Activated CD4-positive, CD25-positive, alpha-beta regulatory T cell (primary cell): Measurements from ENCODE around the gene GNG3.
"Not testable (repeated sequence)": the region's sequence is repeated elsewhere in the genome, so short reads cannot be mapped to it uniquely, and the experiment has no call there.

ENCODE experiments used
- DNase-seq, 4 experiments: peaks; one replicate each; lab custom pipeline; 2025; lab: John Stamatoyannopoulos, UW

Gene GNG3

DNA sequence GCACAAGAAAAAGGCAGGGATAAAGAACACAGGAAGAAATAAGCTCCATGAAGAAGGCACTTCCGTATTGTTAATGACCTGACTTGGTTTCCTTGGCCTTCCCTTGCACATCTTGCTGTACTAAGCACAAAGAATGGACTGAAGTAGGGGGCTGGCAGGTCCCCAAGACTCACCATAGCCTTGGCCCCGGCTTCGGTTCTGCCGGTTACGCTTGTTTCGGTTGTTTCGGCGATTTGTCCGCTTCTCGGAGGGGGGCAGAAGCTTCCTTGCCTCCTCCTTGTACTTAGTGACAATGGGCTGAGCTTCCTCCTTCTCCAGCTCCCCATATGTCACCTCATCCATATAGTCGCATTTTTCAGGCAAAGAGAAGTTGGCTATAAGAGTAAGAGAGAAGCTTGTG lies 9.3 kb downstream of the GNG3 start:
- no peak for DNase-seq

DNA sequence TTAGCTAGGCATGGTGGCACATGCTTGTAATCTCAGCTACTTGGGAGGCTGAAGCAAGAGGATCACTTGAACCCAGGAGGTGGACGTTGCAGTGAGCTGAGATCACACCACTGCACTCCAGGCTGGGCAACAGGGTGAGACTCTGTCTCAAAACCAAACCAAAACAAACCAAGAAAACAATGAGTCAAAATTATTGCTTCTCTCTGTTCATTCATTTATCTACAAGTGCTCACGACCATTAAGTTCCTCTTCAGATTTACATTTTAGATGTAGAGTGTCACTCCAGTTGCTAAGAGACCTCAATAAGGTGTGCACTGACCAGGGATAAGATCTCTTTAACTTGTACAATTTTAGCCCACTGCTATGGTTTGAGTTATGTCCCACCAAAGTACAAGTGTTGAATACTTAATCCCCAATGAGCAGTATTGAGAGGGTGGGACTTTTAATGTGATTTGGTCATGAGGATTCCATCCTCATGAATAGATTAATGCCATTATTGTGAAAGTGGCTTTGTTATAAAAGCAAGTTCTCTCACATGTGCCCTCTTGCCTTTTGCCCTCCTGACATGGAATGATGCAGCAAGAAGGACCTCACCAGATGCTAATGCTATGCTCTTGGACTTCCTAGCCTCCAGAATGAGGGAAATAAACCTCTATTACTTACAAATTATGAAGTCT lies 12.0 kb downstream of the GNG3 start:
- DNase-seq = no peak

DNA sequence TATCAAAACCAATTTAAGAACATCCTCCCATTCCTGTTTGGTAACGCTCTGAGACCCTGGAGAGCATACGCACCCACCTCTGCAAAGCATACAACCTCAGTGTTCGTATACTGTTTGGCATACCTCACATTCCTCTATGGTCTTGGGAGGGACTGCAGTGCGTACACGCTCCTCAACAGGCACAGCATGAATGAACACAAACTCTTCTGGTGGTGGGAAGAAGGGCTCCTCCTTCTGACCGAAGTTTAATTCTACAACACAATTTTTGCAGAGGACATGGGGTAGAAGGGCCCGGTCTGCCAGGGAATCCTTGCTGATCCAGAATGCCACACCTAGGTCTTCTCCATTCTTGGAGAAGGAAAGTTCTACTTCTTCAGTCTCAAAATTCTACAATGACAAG lies 14.5 kb downstream of the GNG3 start:
- no peak for DNase-seq

DNA sequence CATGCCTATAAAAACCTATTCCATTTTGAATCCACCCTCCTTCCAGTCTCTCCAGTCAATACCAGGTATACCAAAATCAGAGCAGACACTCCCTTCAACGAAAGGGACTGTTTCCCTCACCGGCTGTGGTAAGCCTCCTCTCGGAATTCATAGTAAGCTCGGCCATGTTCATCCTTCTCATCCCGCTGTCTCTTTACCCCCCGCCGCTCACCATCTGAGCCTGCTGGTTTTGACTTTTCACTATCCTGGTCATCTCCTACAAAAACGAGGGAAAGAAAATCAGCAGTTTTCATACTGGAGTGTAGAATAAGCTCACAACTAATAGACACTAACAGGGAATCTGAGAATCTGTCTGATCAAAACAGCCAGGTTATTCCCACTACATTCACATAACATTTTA lies 16.7 kb downstream of the GNG3 start:
- no peak for DNase-seq

DNA sequence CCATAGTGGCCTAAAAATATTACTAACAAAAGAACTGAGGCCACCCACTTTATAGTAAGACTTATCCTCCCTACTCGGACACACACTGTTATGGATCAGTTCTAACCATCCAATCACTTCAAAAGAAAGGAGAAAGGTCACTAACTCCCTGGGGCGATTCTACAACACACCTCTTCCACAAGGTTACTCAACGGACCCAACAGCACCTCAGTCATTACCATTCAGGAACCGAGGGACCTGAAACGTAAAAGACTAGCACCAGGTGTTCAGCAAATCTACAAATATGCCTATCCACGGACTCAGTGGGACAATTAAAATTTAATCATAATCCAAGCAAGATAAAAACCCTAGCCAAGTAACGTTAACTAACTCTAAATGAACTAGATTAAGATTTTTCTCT lies 18.2 kb downstream of the GNG3 start:
- DNase-seq = no peak

DNA sequence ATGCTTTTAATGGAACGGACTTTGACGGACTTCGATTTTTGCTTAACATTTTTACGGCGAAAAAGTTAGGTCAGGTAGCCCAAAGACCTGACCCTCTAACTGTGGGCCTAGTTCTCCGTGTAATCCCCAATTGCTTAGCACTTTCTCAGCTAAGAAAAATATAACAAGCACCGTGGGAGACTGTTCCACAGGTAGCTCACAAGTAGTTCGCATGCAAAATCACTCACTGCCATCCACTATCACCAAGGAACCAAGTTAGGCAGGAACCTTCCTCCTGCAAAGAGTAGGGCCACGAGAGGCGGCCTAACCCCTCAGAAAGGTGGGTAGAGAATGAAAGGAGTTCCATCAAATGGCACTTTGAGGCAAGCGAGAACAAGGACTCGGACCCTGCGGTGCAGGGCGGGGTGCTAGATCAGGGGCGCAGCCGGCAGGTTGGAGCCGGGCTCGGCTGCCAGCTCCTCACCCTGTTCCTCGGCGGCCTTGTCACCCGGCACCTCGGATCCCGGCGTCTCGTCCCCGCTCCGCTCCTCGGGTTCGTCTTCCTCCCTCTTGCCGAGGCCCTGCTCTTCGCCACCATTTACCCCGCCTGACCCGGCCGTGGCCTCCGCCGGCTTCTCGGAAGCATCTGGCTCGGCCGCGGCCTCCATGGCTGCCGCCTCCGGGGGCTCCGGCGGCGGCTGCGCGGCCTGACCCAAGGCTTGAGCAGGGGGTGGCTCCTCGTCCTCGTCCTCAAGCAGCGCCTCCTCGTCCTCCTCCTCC lies 18.9 kb downstream of the GNG3 start:
- peak in 1 of 4 experiments; percentile 30 for DNase-seq

DNA sequence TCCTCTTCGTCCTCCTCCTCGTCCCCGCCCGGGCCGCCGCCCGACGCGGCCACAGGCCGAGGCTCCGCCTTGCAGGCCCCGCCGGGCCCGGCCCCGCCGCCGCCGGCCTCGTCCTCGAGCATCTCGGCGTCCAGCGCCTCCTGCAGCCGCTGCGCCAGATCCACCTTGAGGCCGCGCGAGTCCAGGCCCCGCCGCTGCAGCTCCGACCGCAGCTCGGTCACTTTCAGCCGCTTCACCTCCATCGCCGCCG lies 19.4 kb downstream of the GNG3 start:
- DNase-seq = no peak

DNA sequence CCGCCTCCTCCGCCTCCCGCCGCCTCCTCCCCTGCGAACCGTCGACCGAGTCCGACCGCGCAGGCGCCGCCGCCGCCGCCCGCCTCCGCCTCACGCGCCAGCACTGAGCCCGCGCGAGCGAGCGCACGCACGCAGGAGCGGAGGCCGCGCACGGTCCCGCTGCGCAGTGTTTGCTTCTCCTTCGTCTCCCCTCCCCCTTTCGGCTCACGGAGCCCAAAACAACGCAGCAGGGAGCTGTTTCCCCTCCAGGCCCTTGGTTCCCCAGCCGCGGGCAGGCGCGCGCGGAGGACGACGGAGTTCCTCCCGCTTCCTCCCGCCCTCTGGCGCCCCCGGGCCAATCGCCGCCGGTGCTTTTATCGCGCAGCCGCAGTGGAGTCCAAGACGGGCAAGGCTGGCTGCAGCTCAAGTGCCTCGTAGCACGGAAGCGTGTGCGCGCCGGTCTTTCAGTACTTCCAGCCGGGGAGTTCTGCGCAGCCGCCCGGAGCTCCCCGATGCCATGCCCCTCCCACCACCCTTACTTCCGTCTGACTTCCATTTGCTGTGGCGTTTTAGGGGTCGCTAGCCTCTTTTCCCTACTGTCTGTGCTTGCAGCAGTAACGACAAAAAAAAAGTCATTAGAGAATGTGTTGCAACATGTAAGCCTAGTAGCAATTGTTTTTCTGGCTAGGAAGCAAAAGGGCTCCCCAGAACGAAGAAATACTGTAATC lies 19.8 kb downstream of the GNG3 start, which contains the start of gene HNRNPUL2:
Gene HNRNPUL2 (minus strand): TSS at position 293 of the 707 bp plus-strand sequence. CDS start 301 bp downstream, outside the sequence.
- DNase-seq = peak; percentile 86 to 98 (median 98)

DNA sequence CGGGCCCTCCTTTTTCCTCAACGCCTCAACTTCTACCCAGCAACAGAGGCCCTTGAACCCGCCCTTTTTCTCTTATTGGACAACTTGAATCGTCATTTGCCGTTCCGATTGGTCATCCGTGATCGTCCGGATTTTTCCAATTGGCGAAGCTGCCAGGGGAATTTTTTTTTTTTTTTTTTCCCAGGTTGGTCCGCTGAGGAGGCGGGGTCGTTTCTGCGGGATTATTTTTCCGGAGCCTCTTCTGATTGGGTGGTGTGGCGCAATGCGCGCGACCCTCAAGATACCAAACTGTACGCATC lies 20.3 kb downstream of the GNG3 start:
- DNase-seq = peak; percentile 42 to 69 (median 63)

DNA sequence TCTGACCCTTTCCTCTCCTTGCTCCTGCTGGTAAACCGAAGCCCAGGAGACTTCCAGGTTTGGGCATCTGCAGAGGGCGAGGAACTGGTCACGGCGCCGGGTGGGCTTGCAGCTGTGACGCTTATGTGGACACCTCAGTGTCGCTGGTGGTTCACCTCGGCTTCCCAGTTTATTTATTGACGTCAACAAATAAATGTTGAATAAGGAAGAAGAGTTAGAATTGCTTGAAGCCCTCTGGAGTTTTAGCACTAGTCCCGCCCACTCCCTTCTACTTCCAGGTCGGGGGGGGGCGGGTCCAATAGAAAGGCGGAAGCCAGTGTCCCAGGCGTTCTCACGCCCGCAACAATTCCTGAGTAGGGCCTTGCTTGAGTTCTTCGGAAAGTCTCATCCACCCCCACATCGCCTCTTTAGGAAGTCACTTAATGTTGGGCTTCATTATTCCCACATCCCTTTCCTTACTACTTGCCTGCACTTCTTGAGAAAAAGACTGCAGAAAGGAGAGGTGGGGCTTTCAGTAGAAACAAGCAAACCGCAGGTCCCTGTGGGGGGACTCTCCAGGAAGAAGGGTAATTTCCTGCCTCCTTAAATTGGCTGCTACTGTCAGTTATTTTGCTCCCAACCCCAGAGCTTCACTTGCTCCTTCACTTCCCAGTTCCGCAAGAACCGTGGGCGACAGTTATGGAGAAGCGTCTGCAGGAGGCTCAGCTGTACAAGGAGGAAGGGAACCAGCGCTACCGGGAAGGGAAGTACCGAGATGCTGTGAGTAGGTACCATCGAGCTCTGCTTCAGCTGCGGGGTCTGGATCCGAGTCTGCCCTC lies 20.9 kb downstream of the GNG3 start, which contains the start of gene TTC9C:
Gene TTC9C (plus strand): TSS at position 316 of the 818 bp plus-strand sequence. CDS start 363 bp downstream, at position 679.
- peak; percentile 61 to 78 (median 72) for DNase-seq

DNA sequence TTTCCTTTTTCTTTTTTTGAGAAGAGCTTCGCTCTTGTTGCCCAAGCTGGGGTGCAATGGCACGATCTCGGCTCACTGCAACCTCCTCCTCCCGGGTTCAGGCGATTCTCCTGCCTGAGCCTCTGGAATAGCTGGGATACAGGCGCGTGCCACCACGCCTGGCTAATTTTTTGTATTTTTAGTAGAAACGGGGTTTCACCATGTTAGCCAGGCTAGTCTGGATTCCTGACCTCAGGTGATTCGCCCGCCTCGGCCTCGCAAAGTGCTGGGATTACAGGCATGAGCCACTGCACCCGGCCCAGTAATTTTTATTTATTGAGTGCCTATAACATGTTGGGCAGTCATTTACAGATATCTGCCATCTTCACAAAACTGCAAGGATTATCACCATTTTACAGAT lies 22.6 kb downstream of the GNG3 start:
- DNase-seq = not testable (repeated sequence)

DNA sequence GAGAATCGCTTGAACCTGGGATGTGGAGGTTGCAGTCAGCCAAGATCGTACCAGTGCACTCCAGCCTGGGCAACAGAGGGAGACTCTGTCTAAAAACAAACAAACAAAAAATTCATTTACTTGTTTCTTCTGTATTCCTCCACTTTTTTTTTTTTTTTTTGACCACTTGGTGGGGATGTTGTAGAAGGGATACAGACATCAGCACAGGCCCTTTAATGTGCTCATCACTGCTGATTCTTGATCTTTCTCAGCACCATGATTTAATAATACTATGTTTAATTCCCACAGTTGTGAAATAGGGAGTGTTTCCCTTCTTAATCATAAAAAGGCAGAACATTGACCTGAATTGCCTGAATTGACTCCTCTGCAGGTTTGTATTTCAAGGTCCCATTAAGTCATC lies 25.4 kb downstream of the GNG3 start:
- no peak for DNase-seq

DNA sequence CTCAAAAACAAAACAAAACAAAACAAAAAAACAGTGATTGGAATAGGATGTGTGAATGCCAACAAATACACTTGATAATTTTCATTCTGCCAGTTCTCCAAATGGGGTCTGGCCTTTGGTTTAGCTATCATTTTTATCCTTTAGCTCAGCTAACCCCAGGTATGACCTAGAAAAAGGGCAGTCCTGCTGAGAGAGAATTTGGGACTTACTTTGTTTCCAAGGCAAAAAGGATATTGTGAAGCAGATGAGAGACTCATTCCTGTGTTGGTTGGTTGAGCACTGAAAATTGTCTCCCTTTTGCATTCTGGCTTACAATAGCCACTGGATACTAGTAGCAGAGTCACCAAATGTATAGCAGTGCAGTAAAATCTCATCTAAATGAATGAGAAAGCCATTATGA lies 29.7 kb downstream of the GNG3 start:
- DNase-seq = no peak

DNA sequence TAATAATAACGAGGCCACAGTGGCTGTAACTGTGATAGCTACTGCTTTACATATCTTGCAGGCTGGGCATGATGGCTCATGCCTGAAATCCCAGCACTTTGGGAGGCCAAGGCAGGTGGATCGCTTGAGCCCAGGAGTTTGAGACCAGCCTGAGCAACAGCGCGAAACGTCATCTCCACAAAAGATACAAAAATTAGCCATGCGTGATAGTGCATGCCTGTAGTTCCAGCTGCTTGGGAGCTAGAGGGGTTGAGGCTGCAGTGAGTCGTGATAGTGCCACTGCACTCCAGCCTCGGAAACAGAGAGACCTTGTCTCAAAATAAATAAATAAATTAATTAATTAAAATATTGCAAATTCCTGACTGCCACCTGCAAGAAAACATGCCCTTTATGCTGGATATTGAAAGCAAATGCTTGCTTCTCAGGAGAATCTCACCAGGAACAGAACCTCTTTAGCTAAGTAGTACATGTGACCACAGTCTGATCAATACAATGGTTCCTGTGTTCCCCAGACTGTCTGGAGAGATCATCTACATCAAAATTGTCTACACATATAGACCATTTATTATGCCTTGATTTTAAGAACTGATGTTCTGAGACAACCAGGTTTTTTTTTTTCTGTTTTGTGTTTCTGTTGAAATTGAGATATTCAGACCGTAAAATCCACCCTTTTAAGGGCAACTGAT lies 40.1 kb downstream of the GNG3 start:
- DNase-seq = no peak

DNA sequence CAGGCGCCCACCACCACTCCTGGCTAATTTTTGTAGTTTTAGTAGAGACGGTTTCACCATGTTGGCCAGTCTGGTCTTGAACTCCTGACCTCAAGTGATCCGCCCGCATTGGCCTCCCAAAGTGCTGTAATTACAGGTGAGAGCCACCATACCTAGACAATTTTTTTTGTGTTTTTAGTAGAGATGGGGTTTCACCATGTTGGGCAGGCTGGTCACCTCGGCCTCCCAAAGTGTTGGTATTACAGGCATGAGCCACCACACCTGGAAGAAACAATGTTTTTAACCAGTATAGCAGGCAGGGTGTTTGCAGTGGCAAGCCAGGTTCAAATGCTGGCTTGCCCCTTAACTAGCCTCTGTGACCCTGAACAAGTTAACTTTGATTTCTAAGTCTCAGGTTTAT lies 42.5 kb downstream of the GNG3 start:
- DNase-seq = not testable (repeated sequence)

DNA sequence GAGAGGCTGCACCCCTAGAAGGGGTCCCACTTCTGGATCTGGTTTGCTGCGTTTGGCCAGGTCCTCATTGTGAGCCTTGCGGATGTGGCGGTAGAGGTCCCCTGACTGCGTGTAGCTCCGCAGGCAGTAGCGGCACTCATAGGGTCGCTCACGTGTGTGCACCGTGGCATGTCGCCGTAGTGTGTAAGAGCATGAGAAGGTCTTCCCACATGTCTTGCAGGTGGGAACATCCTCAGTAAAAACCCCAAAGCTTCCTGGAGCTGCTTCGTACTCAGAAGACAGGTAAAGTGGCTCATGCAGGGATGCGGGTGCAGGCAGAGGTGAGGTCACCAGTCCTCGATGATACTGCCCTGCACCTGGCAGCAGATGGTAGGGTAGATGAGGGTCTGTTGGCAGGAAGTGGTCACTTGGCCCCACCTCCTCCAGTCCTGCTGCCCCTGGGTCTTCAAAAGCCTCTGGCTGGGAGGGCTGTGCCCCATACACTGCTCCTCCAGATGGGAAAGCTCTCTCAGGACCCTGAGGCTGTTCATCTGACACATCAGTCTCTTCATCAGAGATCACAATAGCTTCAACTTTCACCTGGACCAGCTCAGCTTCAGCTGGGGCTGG lies 44.8 kb downstream of the GNG3 start:
- DNase-seq = no peak

DNA sequence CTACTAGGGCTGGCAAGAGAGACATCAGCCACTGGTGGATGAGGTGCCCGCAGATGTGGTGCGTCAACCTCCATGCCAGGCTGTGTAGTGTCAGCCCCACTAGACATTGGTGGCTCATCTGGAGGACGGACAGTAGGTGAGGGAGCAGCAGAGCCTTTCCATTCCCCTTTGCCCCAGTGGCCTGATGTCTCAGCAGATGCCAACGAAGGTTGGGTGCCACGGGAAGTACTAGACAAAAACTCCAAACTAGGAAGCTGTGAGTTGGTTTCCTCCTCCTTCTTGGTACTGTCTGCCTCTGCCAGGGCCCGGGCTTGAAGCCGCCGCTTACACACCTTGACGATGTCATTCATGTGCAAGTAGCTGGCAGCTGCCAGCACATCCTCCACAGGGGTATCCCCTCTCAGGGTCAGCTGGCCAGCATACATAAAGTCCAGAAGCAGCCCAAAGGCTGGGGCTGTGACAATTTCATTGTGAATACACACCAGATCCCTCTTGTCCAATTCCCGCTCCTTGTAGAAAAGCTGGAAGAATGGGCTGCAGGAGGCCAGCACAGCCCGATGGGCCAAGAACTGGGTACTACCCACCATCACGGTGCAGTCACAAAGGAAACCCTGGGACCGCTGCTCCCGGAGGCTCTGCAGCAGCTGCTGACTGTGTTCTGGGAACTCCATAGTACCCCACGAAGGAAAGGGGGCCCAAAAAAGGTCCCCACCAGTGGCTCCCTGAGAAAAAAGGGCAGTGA lies 45.7 kb downstream of the GNG3 start:
- no peak for DNase-seq

DNA sequence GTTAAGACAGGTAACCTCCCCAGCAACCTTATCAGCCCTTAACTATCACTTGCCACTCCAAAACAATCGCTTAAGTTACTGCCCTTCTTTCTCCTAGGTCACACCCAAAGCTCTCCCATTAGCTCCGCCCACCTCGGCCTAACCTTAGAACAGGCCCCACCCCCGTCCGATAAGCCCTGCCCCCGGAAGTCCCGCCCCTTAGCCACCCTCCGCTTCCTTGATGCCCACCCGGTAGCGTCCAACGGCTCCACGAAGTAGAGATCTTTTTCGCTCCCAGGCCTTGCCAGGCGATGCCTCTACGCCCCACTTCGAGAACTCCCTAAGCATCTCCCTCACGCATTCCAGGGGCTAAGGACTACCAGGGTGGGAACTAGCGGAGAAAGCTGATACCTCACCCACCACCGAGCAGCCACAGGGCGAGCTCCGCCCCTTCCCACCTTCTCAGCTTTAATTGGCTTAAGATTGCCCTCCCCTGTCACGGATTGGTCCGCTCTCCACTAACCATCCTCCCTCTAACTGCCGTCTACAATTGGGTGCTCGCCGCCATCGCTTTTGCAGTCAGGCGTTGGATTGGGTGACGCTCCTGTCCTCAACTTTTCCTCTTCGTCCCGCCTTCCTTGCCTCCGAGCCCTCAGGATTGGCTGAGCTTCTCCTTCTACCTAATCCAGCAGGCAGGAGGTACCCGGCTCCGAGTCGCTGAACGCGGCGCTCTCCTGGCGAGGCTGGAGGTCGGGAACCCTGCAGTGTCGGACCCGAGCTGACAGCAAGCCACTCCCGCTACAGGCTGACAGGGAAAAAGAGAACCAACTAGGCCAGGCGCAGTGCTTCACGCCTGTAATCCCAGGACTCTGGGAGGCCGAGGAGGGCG lies 46.5 kb downstream of the GNG3 start, which contains the start of gene ZBTB3:
Gene ZBTB3 (minus strand): TSS at position 425 of the 868 bp plus-strand sequence. CDS start 496 bp downstream, outside the sequence.
- DNase-seq = peak; percentile 88 to 97 (median 91)

DNA sequence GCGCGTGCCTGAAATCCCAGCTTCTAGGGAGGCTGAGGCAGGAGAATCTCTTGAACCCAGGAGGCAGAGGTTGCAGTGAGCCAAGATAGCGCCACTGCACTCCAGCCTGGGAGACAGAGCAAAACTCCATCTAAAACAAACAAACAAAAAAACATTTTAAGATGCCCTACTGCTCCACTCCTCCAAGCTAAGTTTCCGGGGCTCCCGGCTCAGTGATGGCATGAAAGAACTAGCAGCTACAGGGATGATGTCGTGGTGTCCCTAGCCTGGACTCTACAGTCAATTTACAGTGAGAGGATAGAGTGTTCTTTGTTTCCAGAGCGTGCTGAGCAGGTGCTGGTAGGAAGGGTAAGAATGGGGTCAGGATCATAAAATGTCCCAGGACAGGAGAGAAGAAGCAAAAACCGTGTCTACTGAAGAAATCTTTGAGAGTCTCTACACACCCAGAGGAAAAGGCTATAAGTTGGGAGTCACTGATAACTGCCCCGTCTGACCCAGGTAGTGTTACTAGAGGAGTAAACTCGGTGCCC lies 47.7 kb downstream of the GNG3 start:
- no peak for DNase-seq
